Nephron progenitor cell (in vitro differentiated cells): ENCODE data around the gene HCLS1.
A peak's percentile ranks its signal among the peaks of the same experiment; 100 is the strongest.

Experiments
- DNase-seq: peaks from one replicate; pipeline ENCODE4 v3.0.0; 2021
- H3K27ac Mint-ChIP-seq: 2 replicates; pipeline ENCODE4 v1.8.0; 2021; ENCODE audit warnings: mild to moderate bottlenecking, moderate library complexity, mixed read lengths
- H3K27me3 Mint-ChIP-seq: 2 replicates; pipeline ENCODE4 v1.8.0; 2021; ENCODE audit warnings: mild to moderate bottlenecking, low read depth, mixed read lengths; ENCODE audit not compliant: poor library complexity
- H3K36me3 Mint-ChIP-seq: 2 replicates; pipeline ENCODE4 v1.8.0; 2021; ENCODE audit warnings: low read depth, mixed read lengths
- H3K4me1 Mint-ChIP-seq: 2 replicates; pipeline ENCODE4 v1.8.0; 2021; ENCODE audit warnings: mixed read lengths
- H3K4me3 Mint-ChIP-seq: 2 replicates; pipeline ENCODE4 v1.8.0; 2021; ENCODE audit warnings: mild to moderate bottlenecking, moderate library complexity, mixed read lengths
- H3K9me3 Mint-ChIP-seq: 2 replicates; pipeline ENCODE4 v1.8.0; 2021; ENCODE audit warnings: mild to moderate bottlenecking, moderate library complexity, mixed read lengths
- CTCF ChIP-seq: fragments of 200-600 bp; sonication (generic); IDR thresholded peaks from 2 replicates; pipeline ENCODE4 v1.5.0; 2021; ENCODE audit warnings: antibody characterized with exemption

Gene HCLS1

GRCh38 chr3:121662742-121663141 lies 2.0 kb upstream of the HCLS1 start:
- TF ChIP-seq CTCF: no peak
- Mint-ChIP-seq H3K4me1 (no peaks in the 10 kb centered on the region), H3K4me3 (no peak overlapping the region), H3K27me3 (no peaks in the 10 kb centered on the region), H3K9me3 (no peaks in the 10 kb centered on the region), H3K36me3 (peaks cover 33% of the 10 kb centered on the region), H3K27ac (no peak overlapping the region)
- no peak for DNase-seq

DNA sequence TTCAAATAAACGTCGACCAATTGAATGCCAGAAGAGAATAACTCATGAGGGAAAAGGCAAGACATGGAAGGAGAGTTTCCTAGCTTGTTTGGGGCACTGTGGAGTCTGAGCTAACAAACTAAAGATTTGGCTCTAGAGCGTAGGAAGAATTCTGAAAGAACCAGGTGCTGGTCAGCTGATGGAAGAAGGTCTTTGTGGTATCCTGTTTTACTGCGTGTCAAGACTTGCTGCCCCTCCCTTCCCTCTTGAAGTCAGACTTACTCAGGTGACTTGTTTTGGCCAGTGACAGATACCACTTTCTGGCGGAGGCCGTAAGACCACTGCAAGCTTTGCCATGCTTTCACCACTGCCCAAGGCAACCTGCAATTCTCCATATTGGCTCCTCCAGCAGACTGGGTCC lies 673 bp upstream of the HCLS1 start:
- H3K27me3 Mint-ChIP-seq: no peaks in the 10 kb centered on the region
- DNase-seq: no peak
- H3K4me1 Mint-ChIP-seq: no peaks in the 10 kb centered on the region
- H3K4me3 Mint-ChIP-seq: no peak overlapping the region
- H3K27ac Mint-ChIP-seq: peak overlapping the region; percentile 17
- peaks cover 22% of the 10 kb centered on the region for H3K36me3 Mint-ChIP-seq
- TF ChIP-seq CTCF: no peak
- H3K9me3 Mint-ChIP-seq: no peaks in the 10 kb centered on the region

DNA sequence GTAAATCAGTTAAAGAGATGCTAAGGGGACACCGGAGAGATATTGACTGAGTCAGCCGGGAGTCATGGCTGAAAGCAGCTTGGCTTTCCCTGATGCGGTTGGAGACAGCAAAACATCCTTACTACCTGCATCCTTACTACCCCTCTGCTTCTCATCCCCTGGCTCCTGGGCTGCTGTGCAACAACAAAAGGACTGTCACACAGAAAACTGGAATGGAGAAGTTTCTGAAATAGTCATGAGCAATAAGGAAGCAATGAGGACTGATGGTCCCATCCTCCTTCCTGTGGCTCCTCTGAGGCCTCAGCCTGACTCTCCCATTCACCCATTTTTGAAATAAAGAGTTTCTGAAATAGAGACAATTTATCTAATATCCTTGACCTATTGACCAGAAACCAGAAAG lies 1.1 kb downstream of the HCLS1 start:
- peaks cover 8% of the 10 kb centered on the region for H3K36me3 Mint-ChIP-seq
- no peak for DNase-seq
- no peaks in the 10 kb centered on the region for H3K4me1 Mint-ChIP-seq
- TF ChIP-seq CTCF: no peak
- no peaks in the 10 kb centered on the region for H3K9me3 Mint-ChIP-seq
- no peak overlapping the region for H3K4me3 Mint-ChIP-seq
- H3K27ac Mint-ChIP-seq: no peak overlapping the region
- no peaks in the 10 kb centered on the region for H3K27me3 Mint-ChIP-seq

DNA sequence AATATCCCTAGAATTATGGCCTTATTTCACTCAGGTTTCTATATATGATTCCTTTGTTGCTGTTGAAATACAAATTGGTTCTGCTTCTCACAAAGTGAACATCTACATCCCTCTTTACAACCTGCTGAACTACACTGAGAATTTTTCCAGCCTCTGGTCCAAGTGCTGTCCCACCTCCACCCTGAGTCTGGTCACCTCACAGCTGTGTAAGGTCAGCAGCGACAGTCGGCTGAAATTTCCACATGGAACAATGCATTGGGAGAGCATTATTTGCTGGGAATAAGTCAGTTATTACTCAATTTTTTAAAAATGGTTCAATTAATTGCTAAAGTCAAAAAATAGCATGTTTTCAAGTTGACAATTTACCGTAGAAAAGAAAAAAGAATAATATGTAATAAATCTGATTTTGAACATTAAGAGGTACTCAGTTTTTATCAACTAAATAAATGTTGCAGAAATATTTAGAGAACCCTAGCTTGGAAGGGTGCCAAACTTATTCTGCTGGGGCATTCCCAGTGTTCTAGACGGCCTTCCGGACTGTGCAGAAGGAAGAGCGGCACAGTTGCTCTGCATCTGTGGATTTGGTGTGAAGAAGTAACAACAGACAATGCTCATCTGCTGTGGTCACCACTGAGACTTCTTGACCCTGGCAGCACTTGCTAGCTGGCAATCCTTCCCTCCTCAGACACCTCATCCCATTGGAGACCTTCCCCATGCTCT lies 1.8 kb downstream of the HCLS1 start:
- H3K9me3 Mint-ChIP-seq: no peaks in the 10 kb centered on the region
- DNase-seq: no peak
- no peak for TF ChIP-seq CTCF
- no peak overlapping the region for H3K4me3 Mint-ChIP-seq
- no peaks in the 10 kb centered on the region for H3K27me3 Mint-ChIP-seq
- H3K36me3 Mint-ChIP-seq: peaks cover 2% of the 10 kb centered on the region
- no peak overlapping the region for H3K27ac Mint-ChIP-seq
- H3K4me1 Mint-ChIP-seq: no peaks in the 10 kb centered on the region

DNA sequence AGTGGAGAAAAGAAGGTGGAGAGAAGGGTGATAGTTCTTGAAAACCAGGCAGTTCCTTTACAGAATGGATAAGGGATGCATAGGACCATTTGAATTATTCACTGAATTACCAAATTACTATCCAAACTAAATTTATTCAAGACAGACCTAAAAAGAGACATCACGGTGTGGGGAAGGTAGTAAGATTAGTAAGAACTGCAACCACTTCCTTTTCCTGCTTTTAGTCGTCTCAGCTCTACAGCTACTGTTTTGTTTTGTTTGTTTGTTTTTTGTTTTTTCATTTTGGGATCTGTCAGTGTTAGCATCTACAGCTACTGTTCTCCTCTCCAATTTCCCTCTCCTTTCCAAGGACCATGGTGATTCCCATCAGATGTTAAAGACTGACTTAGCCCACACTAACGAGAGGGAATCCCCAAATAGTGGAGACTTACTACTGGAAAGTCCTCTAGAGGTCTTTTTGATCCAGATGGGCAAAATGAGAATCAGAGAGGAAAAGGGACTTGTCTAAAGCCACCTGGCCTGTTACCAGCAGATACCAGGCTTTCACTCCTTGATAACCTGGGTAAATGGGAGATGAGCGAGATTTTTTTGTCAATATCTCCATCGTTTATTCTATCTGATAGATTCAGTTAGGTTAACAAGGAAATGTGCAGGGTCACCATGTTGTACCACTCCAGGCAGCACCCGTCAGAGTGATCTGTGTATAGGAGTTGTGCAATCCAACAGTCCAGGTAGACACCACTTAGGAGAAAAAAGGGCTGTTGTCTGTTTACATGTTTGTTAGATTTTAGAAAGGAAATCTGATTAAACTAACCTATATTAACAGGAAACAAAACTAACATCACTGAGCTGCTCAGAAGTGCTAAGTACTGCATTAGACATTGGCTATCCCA lies 6.0 kb downstream of the HCLS1 start:
- Mint-ChIP-seq H3K4me1 (no peaks in the 10 kb centered on the region), H3K36me3 (no peaks in the 10 kb centered on the region), H3K4me3 (no peak overlapping the region), H3K27ac (no peak overlapping the region), H3K9me3 (no peaks in the 10 kb centered on the region), H3K27me3 (no peaks in the 10 kb centered on the region)
- TF ChIP-seq CTCF: no peak
- DNase-seq: no peak
